K562 (cell line): Measurements from ENCODE around the gene NUP210. TPM values are rescaled to one million over a fixed set of nuclear protein-coding genes. Genes with fewer than 3 reads are reported as not detected.

Source experiments
- BMI1 ChIP-seq: fragments of 150-350 bp; IDR thresholded peaks from 2 replicates; pipeline ENCODE4 v1.6.1; 2014; ENCODE audit warnings: low read length
- CREBBP ChIP-seq: IDR thresholded peaks from one replicate; pipeline ENCODE4 v1.6.1; 2012; ENCODE audit warnings: low read depth, mild to moderate bottlenecking, control low read depth, inconsistent platforms, low read length
- EP300 ChIP-seq: IDR thresholded peaks from 2 replicates; pipeline ENCODE4 v1.6.1; 2012; ENCODE audit warnings: low read length, improper control_type of control experiment
- GTF2F1 ChIP-seq: IDR thresholded peaks from 2 replicates; pipeline ENCODE4 v1.6.1; 2011; ENCODE audit warnings: low read depth, low read length, improper control_type of control experiment
- HMG20B ChIP-seq: fragments of 250-450 bp; sonication (Bioruptor Pico); IDR thresholded peaks from 2 replicates; pipeline ENCODE4 v1.5.0; 2021; ENCODE audit warnings: mild to moderate bottlenecking
- MCM2 ChIP-seq: fragments of 450-650 bp; IDR thresholded peaks from 2 replicates; pipeline ENCODE4 v1.6.1; 2017; ENCODE audit warnings: low read depth, mild to moderate bottlenecking
- MXI1 ChIP-seq: IDR thresholded peaks from 2 replicates; pipeline ENCODE4 v1.6.1; 2011; ENCODE audit warnings: low read depth, mild to moderate bottlenecking, improper control_type of control experiment, low read length
- MYNN ChIP-seq, 2 experiments: sonication (generic); formaldehyde crosslinking in 1 of 2; IDR thresholded peaks; 2 replicates each; pipeline versions ENCODE4 v1.5.0 to v1.6.1; 2016 to 2020; ENCODE audit warnings: antibody characterized with exemption in 1 of 2, missing genetic modification reagents in 1 of 2
- ZC3H11A ChIP-seq: IDR thresholded peaks from 2 replicates; pipeline ENCODE4 v1.6.1; 2012; ENCODE audit warnings: low read depth, low read length, improper control_type of control experiment
- ZC3H8 ChIP-seq: fragments of 450-650 bp; IDR thresholded peaks from 2 replicates; pipeline ENCODE4 v1.6.1; 2017
- ZNF12 ChIP-seq: sonication (generic); formaldehyde crosslinking; IDR thresholded peaks from 2 replicates; pipeline ENCODE4 v1.4.0; 2020; ENCODE audit warnings: mild to moderate bottlenecking, missing genetic modification reagents
- polyA plus RNA-seq, 8 experiments: library from polyadenylated mRNA; depleted of rRNA in 4 of 8; stranded (reverse) in 5 of 8; unstranded in 3 of 8; fragments of >200 nt; fragmentation: Nextera tagmentation in 2 of 8; fragmentation: Illumina TruSeq in 1 of 8; extraction: Ambion mirVana in 2 of 8; extraction: Trizol in 1 of 8; gene quantifications; 2 replicates each; pipeline versions ENCODE4 v1.2.1 to v1.2.3, GENCODE V29; 2011 to 2014; ENCODE audit warnings: inconsistent platforms in 1 of 8, missing spikeins in 1 of 8
- total RNA-seq, 7 experiments: library from RNA; depleted of rRNA in 6 of 7; stranded (reverse); fragments of >200 nt in 6 of 7; fragmentation: Illumina TruSeq in 2 of 7; extraction: Trizol in 2 of 7; gene quantifications; 2 replicates each; pipeline versions ENCODE4 v1.2.1 to v1.2.3, GENCODE V29; 2011 to 2021; ENCODE audit warnings: low replicate concordance in 1 of 7
- TF ChIP-seq, protein P1 (sequence below): fragments of 150-350 bp; IDR thresholded peaks from 2 replicates; pipeline ENCODE4 v1.6.1; 2014; ENCODE audit warnings: low read depth, mild to moderate bottlenecking, low read length, borderline replicate concordance
- TF ChIP-seq, protein P2 (sequence below): fragments of 450-650 bp; IDR thresholded peaks from 2 replicates; pipeline ENCODE4 v1.6.1; 2016; ENCODE audit warnings: borderline replicate concordance

The NUP210 gene
- total and polyA plus RNA-seq, 9 of the 15 experiments (the other 6 are each of a cell fraction or from before 2014, with no cell fraction given) = 1.2 to 138 (median 44.0) TPM

DNA sequence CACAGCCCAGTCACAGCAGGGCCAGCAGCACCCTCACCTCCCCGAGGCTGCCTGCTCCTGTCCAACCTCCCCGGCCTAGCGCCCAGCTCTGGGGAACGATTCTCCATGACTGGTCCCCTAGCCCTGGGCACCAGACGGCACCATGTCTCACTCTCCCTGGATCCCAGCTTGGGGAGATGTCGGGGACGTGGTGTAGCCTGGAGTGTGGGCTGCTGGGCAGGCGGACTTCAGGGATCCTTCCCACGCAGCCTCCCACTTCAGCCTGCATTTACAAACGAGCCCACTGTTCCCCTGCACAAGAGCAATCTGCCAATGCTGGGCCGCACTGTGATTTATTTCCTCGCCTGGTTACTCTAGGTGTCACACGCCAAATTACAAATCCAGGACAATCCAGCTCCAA, 31.3 kb downstream of the NUP210 start (continued):
- TF ChIP-seq ZC3H8 (no peak), GTF2F1 (no peak), CREBBP (no peak), HMG20B (no peak), ZC3H11A (no peak), MYNN (IDR thresholded peaks at IDR 0.05) (no peak), MYNN (CRISPR knock-in tag; IDR thresholded peaks at IDR 0.05) (no peak), ZNF12 (no peak), MXI1 (no peak), EP300 (no peak), BMI1 (no peak), MCM2 (no peak)
- TF ChIP-seq, protein P1, sequence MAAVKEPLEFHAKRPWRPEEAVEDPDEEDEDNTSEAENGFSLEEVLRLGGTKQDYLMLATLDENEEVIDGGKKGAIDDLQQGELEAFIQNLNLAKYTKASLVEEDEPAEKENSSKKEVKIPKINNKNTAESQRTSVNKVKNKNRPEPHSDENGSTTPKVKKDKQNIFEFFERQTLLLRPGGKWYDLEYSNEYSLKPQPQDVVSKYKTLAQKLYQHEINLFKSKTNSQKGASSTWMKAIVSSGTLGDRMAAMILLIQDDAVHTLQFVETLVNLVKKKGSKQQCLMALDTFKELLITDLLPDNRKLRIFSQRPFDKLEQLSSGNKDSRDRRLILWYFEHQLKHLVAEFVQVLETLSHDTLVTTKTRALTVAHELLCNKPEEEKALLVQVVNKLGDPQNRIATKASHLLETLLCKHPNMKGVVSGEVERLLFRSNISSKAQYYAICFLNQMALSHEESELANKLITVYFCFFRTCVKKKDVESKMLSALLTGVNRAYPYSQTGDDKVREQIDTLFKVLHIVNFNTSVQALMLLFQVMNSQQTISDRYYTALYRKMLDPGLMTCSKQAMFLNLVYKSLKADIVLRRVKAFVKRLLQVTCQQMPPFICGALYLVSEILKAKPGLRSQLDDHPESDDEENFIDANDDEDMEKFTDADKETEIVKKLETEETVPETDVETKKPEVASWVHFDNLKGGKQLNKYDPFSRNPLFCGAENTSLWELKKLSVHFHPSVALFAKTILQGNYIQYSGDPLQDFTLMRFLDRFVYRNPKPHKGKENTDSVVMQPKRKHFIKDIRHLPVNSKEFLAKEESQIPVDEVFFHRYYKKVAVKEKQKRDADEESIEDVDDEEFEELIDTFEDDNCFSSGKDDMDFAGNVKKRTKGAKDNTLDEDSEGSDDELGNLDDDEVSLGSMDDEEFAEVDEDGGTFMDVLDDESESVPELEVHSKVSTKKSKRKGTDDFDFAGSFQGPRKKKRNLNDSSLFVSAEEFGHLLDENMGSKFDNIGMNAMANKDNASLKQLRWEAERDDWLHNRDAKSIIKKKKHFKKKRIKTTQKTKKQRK = no peak
- TF ChIP-seq, protein P2, sequence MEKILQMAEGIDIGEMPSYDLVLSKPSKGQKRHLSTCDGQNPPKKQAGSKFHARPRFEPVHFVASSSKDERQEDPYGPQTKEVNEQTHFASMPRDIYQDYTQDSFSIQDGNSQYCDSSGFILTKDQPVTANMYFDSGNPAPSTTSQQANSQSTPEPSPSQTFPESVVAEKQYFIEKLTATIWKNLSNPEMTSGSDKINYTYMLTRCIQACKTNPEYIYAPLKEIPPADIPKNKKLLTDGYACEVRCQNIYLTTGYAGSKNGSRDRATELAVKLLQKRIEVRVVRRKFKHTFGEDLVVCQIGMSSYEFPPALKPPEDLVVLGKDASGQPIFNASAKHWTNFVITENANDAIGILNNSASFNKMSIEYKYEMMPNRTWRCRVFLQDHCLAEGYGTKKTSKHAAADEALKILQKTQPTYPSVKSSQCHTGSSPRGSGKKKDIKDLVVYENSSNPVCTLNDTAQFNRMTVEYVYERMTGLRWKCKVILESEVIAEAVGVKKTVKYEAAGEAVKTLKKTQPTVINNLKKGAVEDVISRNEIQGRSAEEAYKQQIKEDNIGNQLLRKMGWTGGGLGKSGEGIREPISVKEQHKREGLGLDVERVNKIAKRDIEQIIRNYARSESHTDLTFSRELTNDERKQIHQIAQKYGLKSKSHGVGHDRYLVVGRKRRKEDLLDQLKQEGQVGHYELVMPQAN = no peak
